ENCODE results near the gene TXNRD1.
A peak's percentile ranks its signal among the peaks of the same experiment; 100 is the strongest.
"Not testable (repeated sequence)": the region's sequence is repeated elsewhere in the genome, so short reads cannot be mapped to it uniquely, and the experiment has no call there.

The TXNRD1 gene

GRCh38 chr12:104290855-104291254, 75.3 kb downstream of the TXNRD1 start:
- Histone ChIP-seq H3K4me3 (ENCODE audit: low read depth in 1 of 2, low read length in 2 of 2) (no peak overlapping the region), H3K36me3 (ENCODE audit: control insufficient read depth in 1 of 2, insufficient read depth in 2 of 2, low read length in 2 of 2) (peaks cover 18% of the 10 kb centered on the region in 2 donors), H3K9me3 (ENCODE audit: control insufficient read depth in 1 of 2, low read length in 2 of 2) (no peaks in the 10 kb centered on the region), H3K9ac (ENCODE audit: low read depth in 1 of 2, low read length in 2 of 2) (no peak overlapping the region), H3K27ac (ENCODE audit: low read depth, low read length) (no peak overlapping the region), H3K4me1 (ENCODE audit: control insufficient read depth in 1 of 2, insufficient read depth in 2 of 2, low read length in 2 of 2) (peaks cover 20 to 26% of the 10 kb centered on the region in 2 donors), H3K27me3 (ENCODE audit: control insufficient read depth in 1 of 2, insufficient read depth in 2 of 2, low read length in 2 of 2) (no peaks in the 10 kb centered on the region)

GRCh38 chr12:104291867-104292524, 76.4 kb downstream of the TXNRD1 start:
- Histone ChIP-seq H3K27me3 (ENCODE audit: control insufficient read depth in 1 of 2, insufficient read depth in 2 of 2, low read length in 2 of 2) (no peaks in the 10 kb centered on the region), H3K9me3 (ENCODE audit: control insufficient read depth in 1 of 2, low read length in 2 of 2) (no peaks in the 10 kb centered on the region), H3K9ac (ENCODE audit: low read depth in 1 of 2, low read length in 2 of 2) (no peak overlapping the region), H3K4me3 (ENCODE audit: low read depth in 1 of 2, low read length in 2 of 2) (no peak overlapping the region), H3K36me3 (ENCODE audit: control insufficient read depth in 1 of 2, insufficient read depth in 2 of 2, low read length in 2 of 2) (peaks cover 18% of the 10 kb centered on the region in 2 donors), H3K27ac (ENCODE audit: low read depth, low read length) (no peak overlapping the region), H3K4me1 (ENCODE audit: control insufficient read depth in 1 of 2, insufficient read depth in 2 of 2, low read length in 2 of 2) (peaks cover 12 to 24% of the 10 kb centered on the region in 2 donors)

GRCh38 chr12:104292872-104293794, 77.6 kb downstream of the TXNRD1 start:
- H3K36me3 ChIP-seq (ENCODE audit: control insufficient read depth in 1 of 2, insufficient read depth in 2 of 2, low read length in 2 of 2), result peaks cover 18% of the 10 kb centered on the region in 2 donors
- H3K4me3 ChIP-seq (ENCODE audit: low read depth in 1 of 2, low read length in 2 of 2), result no peak overlapping the region
- H3K27me3 ChIP-seq (ENCODE audit: control insufficient read depth in 1 of 2, insufficient read depth in 2 of 2, low read length in 2 of 2), result no peaks in the 10 kb centered on the region
- H3K4me1 ChIP-seq (ENCODE audit: control insufficient read depth in 1 of 2, insufficient read depth in 2 of 2, low read length in 2 of 2), result peaks cover 17 to 29% of the 10 kb centered on the region in 2 donors
- no peak overlapping the region for H3K9ac ChIP-seq (ENCODE audit: low read depth in 1 of 2, low read length in 2 of 2)
- no peaks in the 10 kb centered on the region for H3K9me3 ChIP-seq (ENCODE audit: control insufficient read depth in 1 of 2, low read length in 2 of 2)
- H3K27ac ChIP-seq (ENCODE audit: low read depth, low read length), result no peak overlapping the region

GRCh38 chr12:104294158-104294859, 78.7 kb downstream of the TXNRD1 start:
- Histone ChIP-seq H3K4me1 (ENCODE audit: control insufficient read depth in 1 of 2, insufficient read depth in 2 of 2, low read length in 2 of 2) (peaks cover 17 to 19% of the 10 kb centered on the region in 2 donors), H3K36me3 (ENCODE audit: control insufficient read depth in 1 of 2, insufficient read depth in 2 of 2, low read length in 2 of 2) (peaks cover 21 to 22% of the 10 kb centered on the region in 2 donors)
- H3K27ac ChIP-seq (ENCODE audit: low read depth, low read length), result not testable (repeated sequence)

GRCh38 chr12:104294927-104295668, 79.5 kb downstream of the TXNRD1 start:
- peaks cover 18 to 20% of the 10 kb centered on the region in 2 donors for H3K4me1 ChIP-seq (ENCODE audit: control insufficient read depth in 1 of 2, insufficient read depth in 2 of 2, low read length in 2 of 2)
- no peak overlapping the region for H3K9ac ChIP-seq (ENCODE audit: low read depth in 1 of 2, low read length in 2 of 2)
- no peak overlapping the region for H3K4me3 ChIP-seq (ENCODE audit: low read depth in 1 of 2, low read length in 2 of 2)

More at GRCh38 chr12:104294158-104294859, 78.7 kb downstream of the TXNRD1 start:
- H3K9ac ChIP-seq (ENCODE audit: low read depth in 1 of 2, low read length in 2 of 2); H3K27me3 ChIP-seq (ENCODE audit: control insufficient read depth in 1 of 2, insufficient read depth in 2 of 2, low read length in 2 of 2); H3K4me3 ChIP-seq (ENCODE audit: low read depth in 1 of 2, low read length in 2 of 2); H3K9me3 ChIP-seq (ENCODE audit: control insufficient read depth in 1 of 2, low read length in 2 of 2): not testable (repeated sequence)

GRCh38 chr12:104295954-104296353, 80.4 kb downstream of the TXNRD1 start:
- H3K4me1 ChIP-seq (ENCODE audit: control insufficient read depth in 1 of 2, insufficient read depth in 2 of 2, low read length in 2 of 2), result peaks cover 23 to 28% of the 10 kb centered on the region in 2 donors
- H3K27ac ChIP-seq (ENCODE audit: low read depth, low read length), result no peak overlapping the region
- no peaks in the 10 kb centered on the region for H3K9me3 ChIP-seq (ENCODE audit: control insufficient read depth in 1 of 2, low read length in 2 of 2)
- H3K36me3 ChIP-seq (ENCODE audit: control insufficient read depth in 1 of 2, insufficient read depth in 2 of 2, low read length in 2 of 2), result peaks cover 21 to 22% of the 10 kb centered on the region in 2 donors
- no peaks in the 10 kb centered on the region for H3K27me3 ChIP-seq (ENCODE audit: control insufficient read depth in 1 of 2, insufficient read depth in 2 of 2, low read length in 2 of 2)
- no peak overlapping the region for H3K4me3 ChIP-seq (ENCODE audit: low read depth in 1 of 2, low read length in 2 of 2)
- H3K9ac ChIP-seq (ENCODE audit: low read depth in 1 of 2, low read length in 2 of 2), result no peak overlapping the region

More at GRCh38 chr12:104294927-104295668, 79.5 kb downstream of the TXNRD1 start:
- peaks cover 21 to 22% of the 10 kb centered on the region in 2 donors for H3K36me3 ChIP-seq (ENCODE audit: control insufficient read depth in 1 of 2, insufficient read depth in 2 of 2, low read length in 2 of 2)
- H3K27ac ChIP-seq (ENCODE audit: low read depth, low read length), result no peak overlapping the region
- no peaks in the 10 kb centered on the region for H3K9me3 ChIP-seq (ENCODE audit: control insufficient read depth in 1 of 2, low read length in 2 of 2)
- H3K27me3 ChIP-seq (ENCODE audit: control insufficient read depth in 1 of 2, insufficient read depth in 2 of 2, low read length in 2 of 2), result no peaks in the 10 kb centered on the region

- Histone ChIP-seq H3K9me3 (ENCODE audit: control insufficient read depth in 1 of 2, low read length in 2 of 2) (no peaks in the 10 kb centered on the region), H3K27me3 (ENCODE audit: control insufficient read depth in 1 of 2, insufficient read depth in 2 of 2, low read length in 2 of 2) (no peaks in the 10 kb centered on the region), H3K36me3 (ENCODE audit: control insufficient read depth in 1 of 2, insufficient read depth in 2 of 2, low read length in 2 of 2) (peaks cover 20% of the 10 kb centered on the region in 2 donors), H3K4me3 (ENCODE audit: low read depth in 1 of 2, low read length in 2 of 2) (no peak overlapping the region), H3K9ac (ENCODE audit: low read depth in 1 of 2, low read length in 2 of 2) (no peak overlapping the region), H3K4me1 (ENCODE audit: control insufficient read depth in 1 of 2, insufficient read depth in 2 of 2, low read length in 2 of 2) (peaks cover 23 to 31% of the 10 kb centered on the region in 2 donors), H3K27ac (ENCODE audit: low read depth, low read length) (no peak overlapping the region)
Observed at GRCh38 chr12:104296718-104297117, 81.1 kb downstream of the TXNRD1 start.

GRCh38 chr12:104297477-104298113, 82.0 kb downstream of the TXNRD1 start:
- H3K27ac ChIP-seq (ENCODE audit: low read depth, low read length), result no peak overlapping the region
- peaks cover 23 to 31% of the 10 kb centered on the region in 2 donors for H3K4me1 ChIP-seq (ENCODE audit: control insufficient read depth in 1 of 2, insufficient read depth in 2 of 2, low read length in 2 of 2)
- H3K9ac ChIP-seq (ENCODE audit: low read depth in 1 of 2, low read length in 2 of 2), result peak overlapping the region in 1 of 2 donors; percentile 9
- H3K4me3 ChIP-seq (ENCODE audit: low read depth in 1 of 2, low read length in 2 of 2), result no peak overlapping the region
- H3K27me3 ChIP-seq (ENCODE audit: control insufficient read depth in 1 of 2, insufficient read depth in 2 of 2, low read length in 2 of 2), result no peaks in the 10 kb centered on the region
- H3K9me3 ChIP-seq (ENCODE audit: control insufficient read depth in 1 of 2, low read length in 2 of 2), result no peaks in the 10 kb centered on the region
- H3K36me3 ChIP-seq (ENCODE audit: control insufficient read depth in 1 of 2, insufficient read depth in 2 of 2, low read length in 2 of 2), result peaks cover 11 to 16% of the 10 kb centered on the region in 2 donors

- no peaks in the 10 kb centered on the region for H3K27me3 ChIP-seq (ENCODE audit: control insufficient read depth in 1 of 2, insufficient read depth in 2 of 2, low read length in 2 of 2)
- no peak overlapping the region for H3K9ac ChIP-seq (ENCODE audit: low read depth in 1 of 2, low read length in 2 of 2)
- no peak overlapping the region for H3K27ac ChIP-seq (ENCODE audit: low read depth, low read length)
- H3K36me3 ChIP-seq (ENCODE audit: control insufficient read depth in 1 of 2, insufficient read depth in 2 of 2, low read length in 2 of 2), result peaks cover 4 to 7% of the 10 kb centered on the region in 2 donors
- no peaks in the 10 kb centered on the region for H3K9me3 ChIP-seq (ENCODE audit: control insufficient read depth in 1 of 2, low read length in 2 of 2)
- peaks cover 43 to 46% of the 10 kb centered on the region in 2 donors for H3K4me1 ChIP-seq (ENCODE audit: control insufficient read depth in 1 of 2, insufficient read depth in 2 of 2, low read length in 2 of 2)
- H3K4me3 ChIP-seq (ENCODE audit: low read depth in 1 of 2, low read length in 2 of 2), result no peak overlapping the region
Observed at GRCh38 chr12:104299842-104300481, 84.4 kb downstream of the TXNRD1 start.
